Superior temporal gyrus (tissue), 1 donor: Measurements from ENCODE around the gene NHSL1.
A peak's percentile ranks its signal among the peaks of the same experiment; 100 is the strongest.

Experiments used
- DNase-seq: peaks from one replicate; pipeline ENCODE4 v3.0.0-alpha.2; 2016; ENCODE audit errors: extremely low spot score

NHSL1 gene

GRCh38 chr6:138522611-138523010, 23.3 kb upstream of the NHSL1 start:
- no peak for DNase-seq

DNA sequence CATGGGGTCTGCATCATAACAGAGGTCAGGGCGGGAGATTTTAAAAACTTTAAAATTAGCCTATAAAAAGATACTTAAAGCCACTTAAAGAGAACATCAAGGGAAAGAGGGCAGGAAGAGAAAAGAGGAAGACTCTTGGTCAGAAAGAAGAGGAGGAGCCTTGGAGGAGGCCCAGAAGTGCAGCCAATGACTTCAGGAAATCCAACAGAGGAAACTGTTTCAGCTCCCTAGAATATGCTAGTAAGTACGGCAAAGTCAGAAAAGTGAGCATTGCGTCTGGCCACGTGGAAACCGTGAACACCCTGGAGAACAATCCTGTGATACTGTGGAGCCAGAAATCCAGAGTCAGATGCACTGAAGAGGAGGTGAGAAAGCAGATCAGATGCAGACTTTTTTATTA, 22.5 kb upstream of the NHSL1 start:
- DNase-seq = no peak

GRCh38 chr6:138520463-138520862, 21.2 kb upstream of the NHSL1 start:
- DNase-seq = no peak

- no peak for DNase-seq
Measured at GRCh38 chr6:138518054-138518453, 18.8 kb upstream of the NHSL1 start.

DNA sequence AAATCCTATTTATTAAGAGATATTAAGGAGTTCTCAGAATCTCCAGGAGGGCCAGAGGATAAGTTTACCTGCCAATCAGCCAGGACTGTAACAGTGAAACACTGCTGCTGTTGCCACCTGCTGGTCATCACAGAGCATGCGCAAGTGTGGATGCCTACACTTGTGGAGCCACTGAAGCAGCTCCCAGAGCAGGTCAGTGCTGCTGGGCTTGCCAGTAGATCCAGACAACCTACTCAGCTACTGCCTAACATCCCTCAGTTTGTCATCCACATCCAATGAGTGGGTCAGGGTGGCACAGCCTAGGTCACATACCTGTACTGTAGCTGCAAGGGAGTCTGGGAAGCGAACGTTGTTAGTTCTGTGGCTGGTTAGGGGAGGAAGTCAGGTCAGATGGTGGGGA, 18.3 kb upstream of the NHSL1 start:
- no peak for DNase-seq

DNA sequence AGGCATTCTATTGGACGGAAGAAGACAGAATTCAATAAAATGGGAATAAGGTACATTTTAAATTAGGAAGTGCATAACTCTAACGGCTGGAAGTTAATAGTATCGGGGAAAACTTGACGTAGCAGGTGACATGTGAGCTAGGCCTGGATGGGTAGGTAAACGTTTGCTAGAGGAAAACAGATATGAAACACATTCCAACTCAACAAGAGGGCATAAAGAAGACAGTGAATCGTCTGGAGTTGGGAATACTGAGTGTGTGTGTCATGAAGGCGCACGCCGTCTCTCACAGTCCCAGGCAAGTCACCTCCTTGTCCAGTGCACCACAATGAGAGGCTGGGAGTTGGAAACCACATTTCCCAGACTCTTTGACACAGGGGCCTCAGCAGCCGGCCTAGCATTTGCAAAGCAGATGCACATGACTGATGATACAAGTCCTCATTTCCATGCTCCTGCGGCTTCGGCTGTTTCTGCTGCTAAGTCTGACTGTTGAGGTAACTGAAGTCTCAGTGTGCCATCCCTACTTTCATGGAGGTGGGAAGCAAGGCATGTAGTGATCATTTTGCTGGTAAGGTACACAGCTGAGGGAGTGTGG, 16.5 kb upstream of the NHSL1 start:
- no peak for DNase-seq

DNA sequence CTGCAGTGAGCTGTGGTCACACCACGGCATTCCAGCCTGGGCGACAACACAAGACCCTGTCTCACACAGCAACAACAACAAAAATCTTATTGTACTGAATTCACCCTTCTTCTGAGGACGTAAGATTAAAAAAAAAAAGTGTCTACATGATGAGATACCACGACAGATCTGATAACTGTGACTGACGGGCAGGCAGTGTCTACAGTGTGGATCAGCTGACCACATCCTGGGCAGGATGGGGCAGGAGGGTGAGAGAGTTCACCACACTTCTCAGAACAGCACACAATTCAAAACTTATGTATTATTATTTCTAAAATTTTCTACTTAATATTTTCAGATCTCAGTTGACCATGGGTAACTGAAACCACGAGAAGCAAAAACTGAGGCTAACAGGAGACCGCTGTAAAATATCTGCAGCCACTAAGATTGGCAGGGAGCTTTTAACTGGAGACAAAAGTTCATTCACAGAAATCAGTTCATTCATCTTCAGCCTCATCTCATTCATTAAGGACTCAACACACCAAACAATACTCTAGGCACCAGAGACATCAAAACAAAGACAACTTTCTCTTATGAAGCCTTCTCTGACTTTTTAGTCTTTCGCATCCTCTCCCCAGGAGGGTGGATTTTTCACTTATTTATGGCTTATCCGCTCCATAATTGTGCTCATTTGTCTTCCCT, 15.7 kb upstream of the NHSL1 start:
- DNase-seq = no peak

DNA sequence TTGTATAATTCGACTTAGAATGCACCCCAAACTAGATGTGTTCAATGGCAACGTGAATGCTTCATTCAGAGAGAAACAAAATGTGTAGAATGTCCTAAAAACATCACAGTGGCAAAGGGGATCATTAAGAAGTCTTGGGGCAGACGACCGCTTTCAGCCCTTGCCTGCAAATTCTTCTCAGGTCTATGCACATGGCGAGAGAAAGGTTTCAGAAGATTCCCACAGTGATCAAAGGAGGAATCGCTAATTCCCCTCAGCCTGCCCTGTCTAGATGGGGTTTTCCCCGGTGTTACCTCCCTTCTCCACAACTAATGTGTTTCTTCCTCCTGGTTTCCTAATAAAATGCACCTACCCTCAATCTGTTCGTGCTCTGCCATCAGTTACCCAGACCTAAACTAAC, 13.3 kb upstream of the NHSL1 start:
- no peak for DNase-seq

GRCh38 chr6:138510093-138510492, 10.8 kb upstream of the NHSL1 start:
- DNase-seq = no peak

DNA sequence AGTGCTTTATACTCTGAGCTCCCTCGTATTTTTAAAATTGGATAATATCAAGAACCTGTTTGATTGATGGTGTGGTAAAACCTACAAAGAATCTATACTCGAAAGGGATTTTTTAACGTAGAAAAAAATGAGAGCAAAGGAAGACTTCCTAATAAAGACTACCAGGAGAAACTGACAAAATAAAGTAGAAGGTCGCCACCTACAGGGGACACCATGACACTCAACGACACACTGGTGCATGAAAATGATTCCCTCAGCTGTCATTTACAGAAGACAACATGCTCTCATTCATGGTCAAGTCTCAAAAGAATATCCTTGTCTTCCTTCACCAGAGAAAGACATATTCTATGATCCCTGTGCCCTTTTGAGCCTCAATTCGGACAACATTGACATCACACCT, 10.1 kb upstream of the NHSL1 start:
- peak; percentile 76 for DNase-seq

DNA sequence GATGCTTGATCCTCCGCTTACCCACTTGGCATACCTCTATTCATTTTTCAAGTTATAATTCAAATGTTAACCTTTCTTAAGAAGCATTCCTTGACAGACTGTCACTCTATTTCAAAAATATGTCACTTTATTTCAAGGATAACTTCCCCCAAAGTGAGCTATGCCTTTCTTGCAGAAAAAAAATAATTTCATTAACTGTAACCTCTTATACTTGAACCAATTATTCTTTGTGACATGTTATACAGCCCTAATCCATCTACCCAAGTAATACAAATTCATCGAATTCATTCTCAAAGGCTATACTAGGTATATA, 9.3 kb upstream of the NHSL1 start:
- no peak for DNase-seq

- no peak for DNase-seq
Measured at GRCh38 chr6:138507977-138508675, 8.8 kb upstream of the NHSL1 start.

GRCh38 chr6:138504764-138505689, 5.7 kb upstream of the NHSL1 start:
- DNase-seq = no peak

GRCh38 chr6:138503881-138504680, 4.8 kb upstream of the NHSL1 start:
- no peak for DNase-seq

DNA sequence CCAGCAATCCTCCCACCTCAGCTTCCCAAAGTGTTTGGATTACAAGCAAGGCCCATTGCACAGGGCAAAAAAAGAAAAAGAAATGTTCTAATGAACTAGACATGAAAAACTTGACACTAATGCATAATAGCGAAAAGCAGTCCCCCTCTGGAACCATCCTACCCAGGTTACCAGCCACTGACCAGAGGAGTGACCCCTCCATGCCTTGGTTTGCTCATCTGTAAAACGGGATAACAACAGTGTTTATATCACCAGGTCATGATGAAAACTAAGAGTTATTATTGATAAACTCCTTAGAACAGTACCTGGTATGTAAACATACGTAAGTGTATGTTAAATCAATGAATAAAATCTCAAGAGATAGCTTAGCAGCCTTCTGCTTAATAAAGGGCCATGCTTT, 3.3 kb upstream of the NHSL1 start:
- DNase-seq = no peak

DNA sequence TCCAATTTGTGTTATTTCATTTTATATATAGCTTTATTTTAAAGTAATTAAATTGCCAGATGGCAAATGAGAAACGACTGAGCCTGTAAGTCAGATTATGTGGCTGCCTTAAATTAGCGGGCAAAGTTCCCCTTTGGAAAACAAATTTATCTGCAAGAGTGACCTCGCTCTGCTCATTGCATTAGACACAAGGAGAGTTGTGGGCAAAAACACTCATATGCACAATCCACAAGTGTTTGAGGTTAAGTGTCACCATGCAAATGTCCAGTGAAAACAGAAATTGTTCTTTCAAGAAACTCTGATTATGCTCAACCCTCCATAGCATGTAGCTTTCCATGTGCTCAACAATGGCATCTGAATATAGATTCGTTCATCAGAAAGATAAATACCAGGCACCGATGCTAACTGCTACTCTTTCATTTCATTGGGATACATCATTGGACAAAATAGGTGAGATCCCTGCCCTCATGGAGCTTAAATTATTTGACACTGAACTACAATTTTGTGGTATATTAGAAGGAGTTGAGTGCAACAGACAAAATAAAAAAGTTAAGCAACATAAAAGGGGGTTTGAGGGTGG, 1.7 kb upstream of the NHSL1 start:
- no peak for DNase-seq

DNA sequence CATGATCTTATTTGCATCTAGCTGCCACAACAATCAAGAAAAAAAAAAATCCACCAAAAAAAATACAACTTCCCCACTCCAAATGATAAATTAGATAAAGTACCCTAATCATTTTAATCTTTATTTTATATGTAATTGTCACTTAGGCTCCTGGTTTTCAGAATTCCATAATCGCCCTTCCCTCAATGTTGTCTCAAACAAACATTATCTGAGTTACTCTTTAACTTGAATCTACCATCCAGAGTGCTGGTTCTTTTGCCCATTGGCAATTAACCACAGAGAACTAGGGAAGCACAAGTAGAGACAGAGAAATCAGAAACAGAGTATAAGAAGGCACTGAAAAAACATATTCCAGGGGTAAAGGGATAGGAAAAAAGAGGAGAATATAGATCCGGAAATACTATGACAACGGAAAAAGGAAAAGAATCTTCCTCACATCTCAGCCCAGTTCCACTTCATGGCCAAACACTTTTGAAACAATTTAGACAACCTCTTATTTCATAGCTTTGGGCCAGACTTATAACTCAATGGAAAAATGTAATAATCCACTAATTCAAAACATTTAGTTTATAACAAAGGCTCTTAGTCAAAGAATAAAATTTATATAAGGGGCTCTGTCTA, 861 bp upstream of the NHSL1 start:
- DNase-seq = no peak

GRCh38 chr6:138498629-138499302, 528 bp downstream of the NHSL1 start:
- DNase-seq = no peak

DNA sequence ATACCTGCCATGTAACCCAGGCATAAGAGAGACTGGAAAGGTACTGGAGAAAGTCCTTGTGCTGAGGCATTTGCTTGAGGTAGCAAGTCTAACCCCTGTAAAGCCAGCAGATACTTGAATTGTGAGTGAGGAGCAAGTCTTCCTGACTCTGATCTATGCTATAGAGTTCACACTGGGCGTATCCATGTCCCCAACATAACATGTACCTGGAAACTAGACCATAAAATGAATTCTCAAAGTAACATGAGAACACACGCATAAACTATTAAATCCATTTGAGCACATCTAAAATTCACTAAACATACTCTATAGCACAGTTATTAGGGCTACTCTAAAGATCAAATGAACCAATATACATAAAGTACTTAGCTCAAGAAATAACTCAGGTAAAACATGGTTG, 2.0 kb downstream of the NHSL1 start:
- DNase-seq = no peak

DNA sequence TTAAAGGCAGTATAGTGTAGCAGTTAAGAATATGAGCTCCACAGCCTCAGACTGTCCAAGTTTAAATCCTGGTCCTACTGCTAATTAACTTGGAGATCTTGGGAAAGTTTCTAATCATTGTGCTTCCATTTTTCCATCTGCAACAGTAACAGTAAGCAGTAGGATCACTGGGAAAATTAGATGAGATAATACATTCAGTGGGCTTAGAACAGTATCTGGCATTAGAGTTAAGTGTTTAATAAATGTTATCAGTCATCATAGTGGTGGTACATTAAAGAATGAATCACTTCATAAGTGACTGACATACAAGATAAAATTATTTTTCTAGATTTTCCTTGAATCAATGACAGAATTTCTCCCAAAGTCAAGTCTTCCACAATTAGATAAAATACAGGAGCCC, 5.0 kb downstream of the NHSL1 start:
- no peak for DNase-seq
